ENCODE measurements around the gene USP13.

USP13 gene

GRCh38 chr3:179812096-179812382, 159.2 kb downstream of the USP13 start:
- no peak overlapping the region for H3K27ac ChIP-seq
- no peak for TF ChIP-seq ZFX (IDR thresholded peaks at IDR 0.05)
- TF ChIP-seq CTCF (conservative IDR thresholded peaks at IDR 0.05), result no peak

- H3K27ac ChIP-seq, result no peak overlapping the region
- no peak for TF ChIP-seq CTCF (conservative IDR thresholded peaks at IDR 0.05)
- no peak for TF ChIP-seq ZFX (IDR thresholded peaks at IDR 0.05)
Measured at GRCh38 chr3:179819379-179819778, 166.5 kb downstream of the USP13 start.

GRCh38 chr3:179822296-179822695, 169.5 kb downstream of the USP13 start:
- TF ChIP-seq CTCF (conservative IDR thresholded peaks at IDR 0.05) (no peak), ZFX (IDR thresholded peaks at IDR 0.05) (no peak)
- H3K27ac ChIP-seq, result no peak overlapping the region

- no peak overlapping the region for H3K27ac ChIP-seq
- TF ChIP-seq CTCF (conservative IDR thresholded peaks at IDR 0.05) (no peak), ZFX (IDR thresholded peaks at IDR 0.05) (no peak)
Measured at GRCh38 chr3:179825527-179826246, 172.8 kb downstream of the USP13 start.

GRCh38 chr3:179826247-179826637, 173.4 kb downstream of the USP13 start:
- H3K27ac ChIP-seq, result no peak overlapping the region
- TF ChIP-seq ZFX (IDR thresholded peaks at IDR 0.05) (no peak), CTCF (conservative IDR thresholded peaks at IDR 0.05) (no peak)

- no peak overlapping the region for H3K27ac ChIP-seq
- TF ChIP-seq ZFX (IDR thresholded peaks at IDR 0.05) (no peak), CTCF (conservative IDR thresholded peaks at IDR 0.05) (no peak)
Measured at GRCh38 chr3:179828738-179829137, 175.9 kb downstream of the USP13 start.

GRCh38 chr3:179829401-179829800, 176.6 kb downstream of the USP13 start:
- no peak overlapping the region for H3K27ac ChIP-seq
- TF ChIP-seq CTCF (conservative IDR thresholded peaks at IDR 0.05) (no peak), ZFX (IDR thresholded peaks at IDR 0.05) (no peak)
